ENCODE measurements around the gene FUNDC2.

FUNDC2 gene

GRCh38 chrX:155068165-155068564 lies 41.5 kb downstream of the FUNDC2 start:
- CTCF ChIA-PET, result interaction anchor here (1.7 to 2.3 kb wide), 3 partner anchors 10 to 150 kb away, joined by 4 to 6 read pairs (median 5); no protein-coding TSS in a partner anchor
- POLR2A ChIA-PET, result no interaction called here
- TF ChIP-seq CTCF (IDR thresholded peaks at IDR 0.05; ENCODE audit: control extremely low read depth, extremely low read depth, low read depth, missing control alignments), result no peak
- no peak for DNase-seq (ENCODE audit: extremely low spot score)

GRCh38 chrX:155069414-155069813 lies 42.8 kb downstream of the FUNDC2 start:
- no peak for TF ChIP-seq CTCF (IDR thresholded peaks at IDR 0.05; ENCODE audit: control extremely low read depth, extremely low read depth, low read depth, missing control alignments)
- POLR2A ChIA-PET, result no interaction called here
- DNase-seq (ENCODE audit: extremely low spot score), result no peak
- CTCF ChIA-PET, result interaction anchor here (1.0 to 1.7 kb wide), 2 partner anchors 11 to 17 kb away, joined by 3 to 4 read pairs; no protein-coding TSS in a partner anchor

- CTCF ChIA-PET, result interaction anchor here (1.0 kb wide), 2 partner anchors 43 to 152 kb away, joined by 3 read pairs; partner anchors contain the start of gene FUNDC2
- POLR2A ChIA-PET, result no interaction called here
- no peak for DNase-seq (ENCODE audit: extremely low spot score)
Measured at GRCh38 chrX:155070038-155070437, 43.4 kb downstream of the FUNDC2 start.

GRCh38 chrX:155070663-155070974 lies 44.0 kb downstream of the FUNDC2 start:
- TF ChIP-seq CTCF (IDR thresholded peaks at IDR 0.05; ENCODE audit: control extremely low read depth, extremely low read depth, low read depth, missing control alignments), result no peak
- CTCF ChIA-PET, result interaction anchor here (1.0 kb wide), 2 partner anchors 44 to 153 kb away, joined by 3 read pairs; partner anchors contain the start of gene FUNDC2
- no peak for DNase-seq (ENCODE audit: extremely low spot score)
- POLR2A ChIA-PET, result no interaction called here

More at GRCh38 chrX:155070038-155070437, 43.4 kb downstream of the FUNDC2 start:
- no peak for TF ChIP-seq CTCF (IDR thresholded peaks at IDR 0.05; ENCODE audit: control extremely low read depth, extremely low read depth, low read depth, missing control alignments)

- DNase-seq (ENCODE audit: extremely low spot score), result peak; percentile 89
- ChIA-PET POLR2A (no interaction called here), CTCF (interaction anchor here (1.0 kb wide), 2 partner anchors 44 to 153 kb away, joined by 3 read pairs; partner anchors contain the start of gene FUNDC2)
- TF ChIP-seq CTCF (IDR thresholded peaks at IDR 0.05; ENCODE audit: control extremely low read depth, extremely low read depth, low read depth, missing control alignments), result peak; percentile 9
Measured at GRCh38 chrX:155070975-155071693, 44.5 kb downstream of the FUNDC2 start, which contains the start of the genes BRCC3, CMC4 and MTCP1. Gene BRCC3, plus strand, starts transcription at chrX:155071508. Its CDS starts 20 bp downstream, at chrX:155071528. Gene CMC4, minus strand, starts transcription at chrX:155071136. Its CDS starts 7,113 bp downstream, at chrX:155064023. Gene MTCP1, minus strand, starts transcription at chrX:155071136. Its CDS starts 5,126 bp downstream, at chrX:155066010.

GRCh38 chrX:155071694-155072280 lies 45.1 kb downstream of the FUNDC2 start:
- CTCF ChIA-PET, result no interaction called here
- DNase-seq (ENCODE audit: extremely low spot score), result no peak
- POLR2A ChIA-PET, result no interaction called here
- no peak for TF ChIP-seq CTCF (IDR thresholded peaks at IDR 0.05; ENCODE audit: control extremely low read depth, extremely low read depth, low read depth, missing control alignments)

Data from GM10248 (cell line).